ENCODE data around the gene IVD. TPM values are rescaled to one million over a fixed set of nuclear protein-coding genes. Genes with fewer than 3 reads are reported as not detected.

IVD gene
- total RNA-seq, 1 experiment from 2014 or later, result 27.2 TPM

- no peak for DNase-seq (ENCODE audit: extremely low read depth, low read depth)
Measured at GRCh38 chr15:40412095-40412759, 6.6 kb downstream of the IVD start.

GRCh38 chr15:40413036-40413435 lies 7.4 kb downstream of the IVD start:
- DNase-seq (ENCODE audit: extremely low read depth, low read depth), result no peak

- no peak for DNase-seq (ENCODE audit: extremely low read depth, low read depth)
Measured at GRCh38 chr15:40414816-40415215, 9.2 kb downstream of the IVD start.

GRCh38 chr15:40415226-40415625 lies 9.6 kb downstream of the IVD start:
- no peak for DNase-seq (ENCODE audit: extremely low read depth, low read depth)

GRCh38 chr15:40416056-40416455 lies 10.5 kb downstream of the IVD start:
- DNase-seq (ENCODE audit: extremely low read depth, low read depth), result no peak

GRCh38 chr15:40418126-40418525 lies 12.5 kb downstream of the IVD start:
- no peak for DNase-seq (ENCODE audit: extremely low read depth, low read depth)

- no peak for DNase-seq (ENCODE audit: extremely low read depth, low read depth)
Measured at GRCh38 chr15:40420071-40420713, 14.6 kb downstream of the IVD start.

GRCh38 chr15:40420793-40421192 lies 15.2 kb downstream of the IVD start:
- no peak for DNase-seq (ENCODE audit: extremely low read depth, low read depth)

GRCh38 chr15:40421246-40422157 lies 15.9 kb downstream of the IVD start:
- DNase-seq (ENCODE audit: extremely low read depth, low read depth), result peak; percentile 62

GRCh38 chr15:40424483-40425115 lies 19.0 kb downstream of the IVD start:
- no peak for DNase-seq (ENCODE audit: extremely low read depth, low read depth)

- DNase-seq (ENCODE audit: extremely low read depth, low read depth), result no peak
Measured at GRCh38 chr15:40425681-40426080, 20.1 kb downstream of the IVD start.

GRCh38 chr15:40427188-40427587 lies 21.6 kb downstream of the IVD start:
- no peak for DNase-seq (ENCODE audit: extremely low read depth, low read depth)

GRCh38 chr15:40428185-40428584 lies 22.6 kb downstream of the IVD start:
- no peak for DNase-seq (ENCODE audit: extremely low read depth, low read depth)

GRCh38 chr15:40429068-40429710 lies 23.6 kb downstream of the IVD start:
- no peak for DNase-seq (ENCODE audit: extremely low read depth, low read depth)

- no peak for DNase-seq (ENCODE audit: extremely low read depth, low read depth)
Measured at GRCh38 chr15:40430271-40430805, 24.7 kb downstream of the IVD start.

GRCh38 chr15:40435023-40435709 lies 29.6 kb downstream of the IVD start:
- DNase-seq (ENCODE audit: extremely low read depth, low read depth), result no peak

GRCh38 chr15:40435710-40436089 lies 30.1 kb downstream of the IVD start:
- no peak for DNase-seq (ENCODE audit: extremely low read depth, low read depth)

GRCh38 chr15:40436116-40436891 lies 30.7 kb downstream of the IVD start:
- DNase-seq (ENCODE audit: extremely low read depth, low read depth), result no peak
